Activated CD4-positive, alpha-beta T cell treated with anti-CD3 and anti-CD28 coated beads for 24 hours (primary cell): ENCODE results near the gene NUS1.
"Not testable (repeated sequence)": the region's sequence is repeated elsewhere in the genome, so short reads cannot be mapped to it uniquely, and the experiment has no call there.

Source experiments
- DNase-seq, 2 donors: peaks; one replicate each; pipeline ENCODE4 v3.0.0-alpha.2; 2020; ENCODE audit warnings: low read depth in 2 of 2

The NUS1 gene

GRCh38 chr6:117711369-117711768, 36.1 kb downstream of the NUS1 start:
- DNase-seq: no peak

- no peak for DNase-seq
Observed at GRCh38 chr6:117718895-117719294, 43.6 kb downstream of the NUS1 start.

- DNase-seq: not testable (repeated sequence)
Observed at GRCh38 chr6:117721520-117721919, 46.3 kb downstream of the NUS1 start.

- DNase-seq: no peak
Observed at GRCh38 chr6:117728626-117729025, 53.4 kb downstream of the NUS1 start.

GRCh38 chr6:117729613-117730012, 54.3 kb downstream of the NUS1 start:
- DNase-seq: no peak

GRCh38 chr6:117733341-117733740, 58.1 kb downstream of the NUS1 start:
- no peak for DNase-seq

GRCh38 chr6:117739869-117740268, 64.6 kb downstream of the NUS1 start:
- DNase-seq: no peak

- DNase-seq: no peak
Observed at GRCh38 chr6:117740605-117741004, 65.3 kb downstream of the NUS1 start.

GRCh38 chr6:117750675-117751074, 75.4 kb downstream of the NUS1 start:
- not testable (repeated sequence) for DNase-seq
